ENCODE results near the gene TENM4.

The TENM4 gene

GRCh38 chr11:79055856-79056631 lies 384.8 kb downstream of the TENM4 start:
- DNase-seq (ENCODE audit: low read depth) = no peak

- no peak for DNase-seq (ENCODE audit: low read depth)
These were observed 386.2 kb downstream of the TENM4 start for GRCh38 chr11:79054636-79055035.

- no peak for DNase-seq (ENCODE audit: low read depth)
These were observed 388.3 kb downstream of the TENM4 start for GRCh38 chr11:79052544-79052943.

GRCh38 chr11:79050786-79051185 lies 390.0 kb downstream of the TENM4 start:
- no peak for DNase-seq (ENCODE audit: low read depth)

- DNase-seq (ENCODE audit: low read depth) = no peak
These were observed 391.1 kb downstream of the TENM4 start for GRCh38 chr11:79049741-79050179.

GRCh38 chr11:79047980-79048379 lies 392.9 kb downstream of the TENM4 start:
- DNase-seq (ENCODE audit: low read depth) = no peak

- no peak for DNase-seq (ENCODE audit: low read depth)
These were observed 393.5 kb downstream of the TENM4 start for GRCh38 chr11:79047321-79047720.

- DNase-seq (ENCODE audit: low read depth) = no peak
These were observed 394.5 kb downstream of the TENM4 start for GRCh38 chr11:79046366-79046765.

GRCh38 chr11:79045800-79046304 lies 395.0 kb downstream of the TENM4 start:
- no peak for DNase-seq (ENCODE audit: low read depth)

- DNase-seq (ENCODE audit: low read depth) = no peak
These were observed 395.6 kb downstream of the TENM4 start for GRCh38 chr11:79045018-79045799.

- DNase-seq (ENCODE audit: low read depth) = no peak
These were observed 396.6 kb downstream of the TENM4 start for GRCh38 chr11:79044201-79044600.

- no peak for DNase-seq (ENCODE audit: low read depth)
These were observed 397.1 kb downstream of the TENM4 start for GRCh38 chr11:79043726-79044125.

GRCh38 chr11:79042824-79043223 lies 398.0 kb downstream of the TENM4 start:
- no peak for DNase-seq (ENCODE audit: low read depth)

GRCh38 chr11:79040348-79040747 lies 400.5 kb downstream of the TENM4 start:
- DNase-seq (ENCODE audit: low read depth) = no peak

- DNase-seq (ENCODE audit: low read depth) = no peak
These were observed 401.7 kb downstream of the TENM4 start for GRCh38 chr11:79039122-79039521.

GRCh38 chr11:79035881-79036280 lies 404.9 kb downstream of the TENM4 start:
- DNase-seq (ENCODE audit: low read depth) = no peak

- DNase-seq (ENCODE audit: low read depth) = no peak
These were observed 407.0 kb downstream of the TENM4 start for GRCh38 chr11:79033833-79034232.

GRCh38 chr11:79030448-79030847 lies 410.4 kb downstream of the TENM4 start:
- no peak for DNase-seq (ENCODE audit: low read depth)

GRCh38 chr11:79028225-79028624 lies 412.6 kb downstream of the TENM4 start:
- no peak for DNase-seq (ENCODE audit: low read depth)

- no peak for DNase-seq (ENCODE audit: low read depth)
These were observed 413.9 kb downstream of the TENM4 start for GRCh38 chr11:79026803-79027445.

- no peak for DNase-seq (ENCODE audit: low read depth)
These were observed 415.2 kb downstream of the TENM4 start for GRCh38 chr11:79025622-79026021.

- no peak for DNase-seq (ENCODE audit: low read depth)
These were observed 415.7 kb downstream of the TENM4 start for GRCh38 chr11:79025097-79025496.

- no peak for DNase-seq (ENCODE audit: low read depth)
These were observed 418.6 kb downstream of the TENM4 start for GRCh38 chr11:79022265-79022664.
